Parathyroid adenoma (tissue), 2 donors: Measurements from ENCODE around the gene GFM1.

Experiments
- H2AFZ ChIP-seq: fragments of 300-600 bp; sonication (generic); one replicate; pipeline ENCODE4 v1.7.0; 2017; ENCODE audit warnings: antibody characterized with exemption, mild to moderate bottlenecking
- H3K27ac ChIP-seq: fragments of 300-600 bp; sonication (generic); one replicate; pipeline ENCODE4 v1.7.0; 2017
- H3K27me3 ChIP-seq: fragments of 300-600 bp; sonication (generic); one replicate; pipeline ENCODE4 v1.7.0; 2017; ENCODE audit warnings: low read length; ENCODE audit not compliant: control insufficient read depth, insufficient read depth
- H3K36me3 ChIP-seq: fragments of 300-600 bp; sonication (generic); one replicate; pipeline ENCODE4 v1.7.0; 2017; ENCODE audit warnings: low read length; ENCODE audit not compliant: control insufficient read depth, insufficient read depth
- H3K4me1 ChIP-seq: fragments of 300-600 bp; sonication (generic); one replicate; pipeline ENCODE4 v1.7.0; 2017; ENCODE audit warnings: control low read depth
- H3K4me2 ChIP-seq: fragments of 300-600 bp; sonication (generic); one replicate; pipeline ENCODE4 v1.7.0; 2017; ENCODE audit warnings: low read length
- H3K4me3 ChIP-seq: fragments of 300-600 bp; sonication (generic); one replicate; pipeline ENCODE4 v1.7.0; 2017; ENCODE audit warnings: low read depth, low read length
- H3K79me2 ChIP-seq: fragments of 300-600 bp; sonication (generic); one replicate; pipeline ENCODE4 v1.7.0; 2017; ENCODE audit warnings: control low read depth
- H3K9ac ChIP-seq: fragments of 300-600 bp; sonication (generic); one replicate; pipeline ENCODE4 v1.7.0; 2017; ENCODE audit warnings: mild to moderate bottlenecking
- H3K9me3 ChIP-seq: fragments of 300-600 bp; sonication (generic); one replicate; pipeline ENCODE4 v1.7.0; 2017; ENCODE audit warnings: low read length; ENCODE audit not compliant: control insufficient read depth
- CTCF ChIP-seq: fragments of 300-600 bp; sonication (generic); IDR thresholded peaks from one replicate; pipeline ENCODE4 v1.7.0; 2017; ENCODE audit warnings: antibody characterized with exemption, mild to moderate bottlenecking
- donor health status: primary hyperparathyroidism.

The GFM1 gene

GRCh38 chr3:158625881-158626280, 18.4 kb upstream of the GFM1 start:
- no peak overlapping the region for H3K4me2 ChIP-seq
- no peak overlapping the region for H3K4me3 ChIP-seq
- H3K79me2 ChIP-seq, result no peaks in the 10 kb centered on the region
- H3K27ac ChIP-seq, result no peak overlapping the region
- no peak overlapping the region for H3K9ac ChIP-seq
- no peaks in the 10 kb centered on the region for H3K9me3 ChIP-seq
- H3K36me3 ChIP-seq, result no peaks in the 10 kb centered on the region
- H3K4me1 ChIP-seq, result no peaks in the 10 kb centered on the region
- no peaks in the 10 kb centered on the region for H3K27me3 ChIP-seq
- no peak overlapping the region for H2AFZ ChIP-seq
- no peak for TF ChIP-seq CTCF

GRCh38 chr3:158631981-158632380, 12.3 kb upstream of the GFM1 start:
- Histone ChIP-seq H3K9me3 (no peaks in the 10 kb centered on the region), H3K36me3 (no peaks in the 10 kb centered on the region)
- no peak for TF ChIP-seq CTCF

GRCh38 chr3:158640646-158641045, 3.7 kb upstream of the GFM1 start:
- H3K36me3 ChIP-seq, result no peaks in the 10 kb centered on the region
- H3K27ac ChIP-seq, result no peak overlapping the region
- H3K4me1 ChIP-seq, result no peaks in the 10 kb centered on the region
- H2AFZ ChIP-seq, result no peak overlapping the region
- no peaks in the 10 kb centered on the region for H3K27me3 ChIP-seq
- no peak overlapping the region for H3K9ac ChIP-seq
- H3K79me2 ChIP-seq, result no peaks in the 10 kb centered on the region
- H3K4me2 ChIP-seq, result no peak overlapping the region
- no peaks in the 10 kb centered on the region for H3K9me3 ChIP-seq
- TF ChIP-seq CTCF, result no peak
- H3K4me3 ChIP-seq, result no peak overlapping the region

More at GRCh38 chr3:158631981-158632380, 12.3 kb upstream of the GFM1 start:
- no peak overlapping the region for H2AFZ ChIP-seq
- no peak overlapping the region for H3K4me2 ChIP-seq
- no peaks in the 10 kb centered on the region for H3K4me1 ChIP-seq
- no peak overlapping the region for H3K27ac ChIP-seq
- H3K79me2 ChIP-seq, result no peaks in the 10 kb centered on the region
- H3K9ac ChIP-seq, result no peak overlapping the region
- H3K4me3 ChIP-seq, result no peak overlapping the region
- H3K27me3 ChIP-seq, result no peaks in the 10 kb centered on the region

GRCh38 chr3:158642005-158642404, 2.3 kb upstream of the GFM1 start:
- Histone ChIP-seq H3K9ac (no peak overlapping the region), H3K27ac (no peak overlapping the region), H3K4me1 (no peaks in the 10 kb centered on the region), H3K79me2 (peaks cover 2% of the 10 kb centered on the region), H3K4me3 (no peak overlapping the region), H3K27me3 (no peaks in the 10 kb centered on the region), H2AFZ (no peak overlapping the region), H3K9me3 (no peaks in the 10 kb centered on the region), H3K36me3 (no peaks in the 10 kb centered on the region), H3K4me2 (no peak overlapping the region)
- TF ChIP-seq CTCF, result no peak

- Histone ChIP-seq H3K36me3 (no peaks in the 10 kb centered on the region), H3K4me1 (no peaks in the 10 kb centered on the region), H3K27ac (no peak overlapping the region), H3K9me3 (no peaks in the 10 kb centered on the region), H3K9ac (no peak overlapping the region), H3K4me3 (no peak overlapping the region), H2AFZ (no peak overlapping the region), H3K79me2 (peaks cover 2% of the 10 kb centered on the region), H3K27me3 (no peaks in the 10 kb centered on the region), H3K4me2 (no peak overlapping the region)
- no peak for TF ChIP-seq CTCF
Measured at GRCh38 chr3:158642474-158643210, 1.7 kb upstream of the GFM1 start.
